Measurements from ENCODE around the gene P2RY8.

DNA sequence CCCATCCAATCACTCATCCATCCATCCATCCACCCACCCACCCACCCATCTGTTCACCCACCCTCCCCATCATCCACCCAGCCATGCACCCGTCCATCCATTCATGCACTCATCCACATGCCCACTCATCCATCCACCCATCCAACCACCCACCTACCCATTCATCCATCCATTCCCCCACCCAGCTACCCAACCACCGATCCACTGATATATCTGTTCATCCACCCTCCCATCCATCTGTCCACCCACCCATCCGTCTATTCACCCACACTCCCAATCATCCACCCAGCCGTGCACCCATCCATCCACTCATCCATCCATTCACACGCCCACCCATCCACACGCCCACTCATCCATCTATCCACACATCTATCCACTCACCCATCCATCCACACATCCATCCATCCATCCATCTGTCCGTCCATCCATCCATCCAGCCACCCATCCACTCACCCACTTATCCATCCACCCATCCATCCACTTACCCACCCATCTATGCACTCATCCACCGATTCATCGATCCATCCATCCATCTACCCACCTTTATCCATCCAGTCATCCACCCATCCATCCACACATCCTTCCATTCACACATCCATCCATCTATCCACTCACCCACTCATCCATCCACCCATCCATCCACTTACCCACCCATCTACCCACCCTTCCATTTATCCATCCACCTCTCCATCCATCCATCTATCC, 112.7 kb downstream of the P2RY8 start:
- TF ChIP-seq FOXM1 (IDR thresholded peaks at IDR 0.05; ENCODE audit: borderline replicate concordance, low read depth) (no peak), EP300 (IDR thresholded peaks at IDR 0.05; ENCODE audit: borderline replicate concordance) (no peak), NFIC (IDR thresholded peaks at IDR 0.05) (no peak), CREB1 (IDR thresholded peaks at IDR 0.05; ENCODE audit: low read depth) (no peak), ZBTB7A (IDR thresholded peaks at IDR 0.05; ENCODE audit: low read depth) (no peak), RAD21 (IDR thresholded peaks at IDR 0.05; ENCODE audit: low read depth) (no peak), YY1 (IDR thresholded peaks at IDR 0.05; ENCODE audit: low read depth) (no peak), TAF1 (IDR thresholded peaks at IDR 0.05; ENCODE audit: low read depth) (no peak), EGR1 (IDR thresholded peaks at IDR 0.05) (no peak), TCF12 (IDR thresholded peaks at IDR 0.05; ENCODE audit: low read depth) (no peak), CEBPB (IDR thresholded peaks at IDR 0.05) (no peak)
- TF ChIP-seq, protein P1, sequence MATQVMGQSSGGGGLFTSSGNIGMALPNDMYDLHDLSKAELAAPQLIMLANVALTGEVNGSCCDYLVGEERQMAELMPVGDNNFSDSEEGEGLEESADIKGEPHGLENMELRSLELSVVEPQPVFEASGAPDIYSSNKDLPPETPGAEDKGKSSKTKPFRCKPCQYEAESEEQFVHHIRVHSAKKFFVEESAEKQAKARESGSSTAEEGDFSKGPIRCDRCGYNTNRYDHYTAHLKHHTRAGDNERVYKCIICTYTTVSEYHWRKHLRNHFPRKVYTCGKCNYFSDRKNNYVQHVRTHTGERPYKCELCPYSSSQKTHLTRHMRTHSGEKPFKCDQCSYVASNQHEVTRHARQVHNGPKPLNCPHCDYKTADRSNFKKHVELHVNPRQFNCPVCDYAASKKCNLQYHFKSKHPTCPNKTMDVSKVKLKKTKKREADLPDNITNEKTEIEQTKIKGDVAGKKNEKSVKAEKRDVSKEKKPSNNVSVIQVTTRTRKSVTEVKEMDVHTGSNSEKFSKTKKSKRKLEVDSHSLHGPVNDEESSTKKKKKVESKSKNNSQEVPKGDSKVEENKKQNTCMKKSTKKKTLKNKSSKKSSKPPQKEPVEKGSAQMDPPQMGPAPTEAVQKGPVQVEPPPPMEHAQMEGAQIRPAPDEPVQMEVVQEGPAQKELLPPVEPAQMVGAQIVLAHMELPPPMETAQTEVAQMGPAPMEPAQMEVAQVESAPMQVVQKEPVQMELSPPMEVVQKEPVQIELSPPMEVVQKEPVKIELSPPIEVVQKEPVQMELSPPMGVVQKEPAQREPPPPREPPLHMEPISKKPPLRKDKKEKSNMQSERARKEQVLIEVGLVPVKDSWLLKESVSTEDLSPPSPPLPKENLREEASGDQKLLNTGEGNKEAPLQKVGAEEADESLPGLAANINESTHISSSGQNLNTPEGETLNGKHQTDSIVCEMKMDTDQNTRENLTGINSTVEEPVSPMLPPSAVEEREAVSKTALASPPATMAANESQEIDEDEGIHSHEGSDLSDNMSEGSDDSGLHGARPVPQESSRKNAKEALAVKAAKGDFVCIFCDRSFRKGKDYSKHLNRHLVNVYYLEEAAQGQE (IDR thresholded peaks at IDR 0.05; ENCODE audit: low read depth) = no peak
- TF ChIP-seq, protein P2, sequence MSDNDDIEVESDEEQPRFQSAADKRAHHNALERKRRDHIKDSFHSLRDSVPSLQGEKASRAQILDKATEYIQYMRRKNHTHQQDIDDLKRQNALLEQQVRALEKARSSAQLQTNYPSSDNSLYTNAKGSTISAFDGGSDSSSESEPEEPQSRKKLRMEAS (IDR thresholded peaks at IDR 0.05) = no peak
- TF ChIP-seq, protein P3, sequence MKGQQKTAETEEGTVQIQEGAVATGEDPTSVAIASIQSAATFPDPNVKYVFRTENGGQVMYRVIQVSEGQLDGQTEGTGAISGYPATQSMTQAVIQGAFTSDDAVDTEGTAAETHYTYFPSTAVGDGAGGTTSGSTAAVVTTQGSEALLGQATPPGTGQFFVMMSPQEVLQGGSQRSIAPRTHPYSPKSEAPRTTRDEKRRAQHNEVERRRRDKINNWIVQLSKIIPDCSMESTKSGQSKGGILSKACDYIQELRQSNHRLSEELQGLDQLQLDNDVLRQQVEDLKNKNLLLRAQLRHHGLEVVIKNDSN (IDR thresholded peaks at IDR 0.05) = no peak

Measured in Ishikawa (cell line).